Effector memory CD4-positive, alpha-beta T cell (primary cell): ENCODE measurements around the gene ADCY1.

Experiments used
- DNase-seq, 3 donors: peaks; one replicate each; pipeline ENCODE4 v3.0.0-alpha.2; 2020
- H3K27ac ChIP-seq: 2 replicates; pipeline ENCODE4 v1.7.0; 2013; ENCODE audit warnings: mild to moderate bottlenecking, low read length, moderate library complexity; ENCODE audit not compliant: insufficient read depth, poor library complexity, severe bottlenecking
- H3K27me3 ChIP-seq: replicated peaks from 2 replicates; pipeline ENCODE4 v1.7.0; 2013; ENCODE audit warnings: mild to moderate bottlenecking, low read length; ENCODE audit not compliant: insufficient read depth, control insufficient read depth, poor library complexity, severe bottlenecking
- H3K36me3 ChIP-seq: 2 replicates; pipeline ENCODE4 v1.7.0; 2013; ENCODE audit warnings: mild to moderate bottlenecking, low read length, moderate library complexity; ENCODE audit not compliant: control insufficient read depth, insufficient read depth
- H3K4me1 ChIP-seq: 2 replicates; pipeline ENCODE4 v1.7.0; 2013; ENCODE audit warnings: low read length, mild to moderate bottlenecking; ENCODE audit not compliant: control insufficient read depth, insufficient read depth, poor library complexity, severe bottlenecking
- H3K4me3 ChIP-seq: 2 replicates; pipeline ENCODE4 v1.7.0; 2013; ENCODE audit warnings: low read length, low read depth, mild to moderate bottlenecking; ENCODE audit not compliant: insufficient read depth, poor library complexity, severe bottlenecking
- H3K9me3 ChIP-seq: 2 replicates; pipeline ENCODE4 v1.7.0; 2013; ENCODE audit warnings: mild to moderate bottlenecking, low read length, moderate library complexity; ENCODE audit not compliant: control insufficient read depth

Gene ADCY1

GRCh38 chr7:45566386-45566785, 7.8 kb upstream of the ADCY1 start:
- Histone ChIP-seq H3K27me3 (peaks cover 3% of the 10 kb centered on the region), H3K4me3 (no peak overlapping the region), H3K9me3 (no peaks in the 10 kb centered on the region), H3K4me1 (no peaks in the 10 kb centered on the region), H3K36me3 (no peaks in the 10 kb centered on the region), H3K27ac (no peak overlapping the region)
- DNase-seq: no peak

- no peaks in the 10 kb centered on the region for H3K9me3 ChIP-seq
- no peak for DNase-seq
- no peaks in the 10 kb centered on the region for H3K36me3 ChIP-seq
- H3K4me3 ChIP-seq: no peak overlapping the region
- H3K27me3 ChIP-seq: peaks cover 3% of the 10 kb centered on the region
- no peaks in the 10 kb centered on the region for H3K4me1 ChIP-seq
- no peak overlapping the region for H3K27ac ChIP-seq
These were observed 7.2 kb upstream of the ADCY1 start for GRCh38 chr7:45566961-45567360.

- H3K4me3 ChIP-seq: no peak overlapping the region
- no peaks in the 10 kb centered on the region for H3K9me3 ChIP-seq
- H3K27ac ChIP-seq: no peak overlapping the region
- no peak for DNase-seq
- H3K36me3 ChIP-seq: no peaks in the 10 kb centered on the region
- H3K27me3 ChIP-seq: peaks cover 3% of the 10 kb centered on the region
- H3K4me1 ChIP-seq: no peaks in the 10 kb centered on the region
These were observed 6.5 kb upstream of the ADCY1 start for GRCh38 chr7:45567713-45568112.

- no peak overlapping the region for H3K4me3 ChIP-seq
- no peak overlapping the region for H3K27ac ChIP-seq
- H3K27me3 ChIP-seq: peaks cover 8% of the 10 kb centered on the region
- H3K9me3 ChIP-seq: no peaks in the 10 kb centered on the region
- no peaks in the 10 kb centered on the region for H3K4me1 ChIP-seq
- no peaks in the 10 kb centered on the region for H3K36me3 ChIP-seq
- DNase-seq: no peak
These were observed 5.5 kb upstream of the ADCY1 start for GRCh38 chr7:45568536-45569289.

- Histone ChIP-seq H3K4me3 (no peak overlapping the region), H3K4me1 (no peaks in the 10 kb centered on the region), H3K27ac (no peak overlapping the region), H3K36me3 (no peaks in the 10 kb centered on the region), H3K9me3 (no peaks in the 10 kb centered on the region), H3K27me3 (peaks cover 11% of the 10 kb centered on the region)
- DNase-seq: no peak
These were observed 4.9 kb upstream of the ADCY1 start for GRCh38 chr7:45569290-45569685.

GRCh38 chr7:45570797-45571196, 3.4 kb upstream of the ADCY1 start:
- no peak overlapping the region for H3K27ac ChIP-seq
- no peak for DNase-seq
- no peaks in the 10 kb centered on the region for H3K9me3 ChIP-seq
- H3K27me3 ChIP-seq: peaks cover 8% of the 10 kb centered on the region
- no peak overlapping the region for H3K4me3 ChIP-seq
- no peaks in the 10 kb centered on the region for H3K4me1 ChIP-seq
- no peaks in the 10 kb centered on the region for H3K36me3 ChIP-seq

GRCh38 chr7:45573204-45573603, 964 bp upstream of the ADCY1 start:
- no peak overlapping the region for H3K27ac ChIP-seq
- H3K9me3 ChIP-seq: no peaks in the 10 kb centered on the region
- peaks cover 8% of the 10 kb centered on the region for H3K27me3 ChIP-seq
- H3K4me1 ChIP-seq: no peaks in the 10 kb centered on the region
- no peak overlapping the region for H3K4me3 ChIP-seq
- no peaks in the 10 kb centered on the region for H3K36me3 ChIP-seq
- no peak for DNase-seq

- Histone ChIP-seq H3K9me3 (no peaks in the 10 kb centered on the region), H3K4me3 (no peak overlapping the region), H3K27me3 (peaks cover 8% of the 10 kb centered on the region), H3K27ac (no peak overlapping the region), H3K4me1 (no peaks in the 10 kb centered on the region), H3K36me3 (no peaks in the 10 kb centered on the region)
- DNase-seq: no peak
These were observed 174 bp downstream of the ADCY1 start for GRCh38 chr7:45574416-45574668.

- Histone ChIP-seq H3K36me3 (no peaks in the 10 kb centered on the region), H3K27ac (no peak overlapping the region), H3K4me1 (no peaks in the 10 kb centered on the region), H3K4me3 (no peak overlapping the region), H3K9me3 (no peaks in the 10 kb centered on the region), H3K27me3 (peaks cover 8% of the 10 kb centered on the region)
- DNase-seq: no peak
These were observed 717 bp downstream of the ADCY1 start for GRCh38 chr7:45574669-45575500.

GRCh38 chr7:45575501-45576248, 1.5 kb downstream of the ADCY1 start:
- no peaks in the 10 kb centered on the region for H3K9me3 ChIP-seq
- DNase-seq: no peak
- no peak overlapping the region for H3K27ac ChIP-seq
- H3K36me3 ChIP-seq: no peaks in the 10 kb centered on the region
- no peaks in the 10 kb centered on the region for H3K4me1 ChIP-seq
- H3K27me3 ChIP-seq: peaks cover 8% of the 10 kb centered on the region
- no peak overlapping the region for H3K4me3 ChIP-seq
